ENCODE data around the gene HHAT. TPM values are rescaled to one million over a fixed set of nuclear protein-coding genes. Genes with fewer than 3 reads are reported as not detected.

Gene HHAT
- total and polyA plus RNA-seq, 2 donors (not counting 3 experiments of a cell fraction or from before 2014, with no cell fraction given), result 2.4 to 4.3 TPM

DNA sequence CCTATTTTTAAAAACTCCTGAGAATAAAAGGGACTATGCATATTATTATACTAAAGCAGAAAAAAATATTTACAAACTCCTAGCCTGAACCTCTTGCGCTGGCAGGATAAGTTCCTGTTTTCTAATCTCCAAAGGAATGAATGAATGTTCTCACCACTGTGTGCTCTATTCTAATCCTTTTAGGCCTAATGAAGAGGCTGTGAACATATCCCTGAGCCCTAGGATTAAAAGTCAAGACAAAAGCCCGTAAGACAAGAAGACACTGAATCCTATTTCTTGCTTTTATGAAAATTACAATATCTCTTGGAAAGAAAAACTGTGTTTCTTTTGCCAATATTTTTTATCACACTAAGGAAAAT is 317.5 kb downstream of the HHAT start:
- H3K9me3 ChIP-seq (replicated peaks; ENCODE audit: control insufficient read depth, insufficient read depth, low read length), result peaks cover 4% of the 10 kb centered on the region
- no peaks in the 10 kb centered on the region for H3K36me3 ChIP-seq (ENCODE audit: control insufficient read depth in 2 of 2, extremely low read depth in 1 of 2, insufficient read depth in 2 of 2, low read length in 2 of 2)
- no peak overlapping the region for H2AFZ ChIP-seq (ENCODE audit: low read depth, low read length)
- no peaks in the 10 kb centered on the region for H3K27me3 ChIP-seq (ENCODE audit: control insufficient read depth in 2 of 2, insufficient read depth in 2 of 2, low read length in 2 of 2)
- H3K9ac ChIP-seq (replicated peaks; ENCODE audit: extremely low read depth, insufficient read depth, low read length), result no peak overlapping the region
- CTCF ChIA-PET, result no interaction called here
- no peak overlapping the region for H3K4me2 ChIP-seq (ENCODE audit: insufficient read depth, low read length)
- H4K20me1 ChIP-seq (replicated peaks; ENCODE audit: control insufficient read depth, extremely low read depth, insufficient read depth, low read length), result no peaks in the 10 kb centered on the region
- intact Hi-C loops (cut with micrococcal nuclease), result no loop called here
- H3K79me2 ChIP-seq (ENCODE audit: control insufficient read depth, insufficient read depth, low read length), result no peaks in the 10 kb centered on the region
- TF ChIP-seq CTCF (IDR thresholded peaks at IDR 0.05; ENCODE audit: extremely low read depth in 1 of 2, insufficient read depth in 1 of 2, low read depth in 1 of 2, low read length in 2 of 2) (no peak), FOS (IDR thresholded peaks at IDR 0.05; ENCODE audit: borderline replicate concordance, insufficient read depth, low read length) (no peak), JUN (IDR thresholded peaks at IDR 0.05; ENCODE audit: borderline replicate concordance, insufficient read depth, insufficient read length, low read depth) (no peak), MYC (IDR thresholded peaks at IDR 0.05; ENCODE audit: low read depth, low read length) (no peak), MAX (IDR thresholded peaks at IDR 0.05; ENCODE audit: insufficient read depth, insufficient read length) (no peak), GATA2 (IDR thresholded peaks at IDR 0.05; ENCODE audit: insufficient read depth, insufficient read length, low read depth, low read length) (no peak), POLR2AphosphoS5 (IDR thresholded peaks at IDR 0.05; ENCODE audit: insufficient read depth, low read depth, low read length) (no peak)
- H3K9me1 ChIP-seq (replicated peaks; ENCODE audit: control insufficient read depth, extremely low read depth, insufficient read depth, low read length), result no peaks in the 10 kb centered on the region
- no TSS peak for BruUV-seq (replicated peaks)
- no peak overlapping the region for H3K4me3 ChIP-seq (replicated peaks in 1 of 3; ENCODE audit: insufficient read depth in 1 of 3, low read depth in 1 of 3, low read length in 3 of 3)
- no peak for FAIRE-seq
- dilution Hi-C loops (cut with MboI; ENCODE audit: extremely low pct_ligation_motif_present, low sequenced_read_pairs), result no loop called here
- no peaks in the 10 kb centered on the region for H3K4me1 ChIP-seq (ENCODE audit: control insufficient read depth, extremely low read depth, insufficient read depth, low read length)
- POLR2A ChIA-PET, result no interaction called here
- no peak overlapping the region for H3K27ac ChIP-seq (ENCODE audit: insufficient read depth, low read depth, low read length)
- DNase-seq (ENCODE audit: low read depth, low spot score), result no peak
